ENCODE results near the gene RPS6KA1.

- no peak for TF ChIP-seq SMARCC2 (IDR thresholded peaks at IDR 0.05)
- no peak for TF ChIP-seq NFIB (CRISPR knock-in tag; IDR thresholded peaks at IDR 0.05; ENCODE audit: borderline replicate concordance)
- TF ChIP-seq CBX1 (IDR thresholded peaks at IDR 0.05; ENCODE audit: low read depth) = no peak
- TF ChIP-seq, protein P1, sequence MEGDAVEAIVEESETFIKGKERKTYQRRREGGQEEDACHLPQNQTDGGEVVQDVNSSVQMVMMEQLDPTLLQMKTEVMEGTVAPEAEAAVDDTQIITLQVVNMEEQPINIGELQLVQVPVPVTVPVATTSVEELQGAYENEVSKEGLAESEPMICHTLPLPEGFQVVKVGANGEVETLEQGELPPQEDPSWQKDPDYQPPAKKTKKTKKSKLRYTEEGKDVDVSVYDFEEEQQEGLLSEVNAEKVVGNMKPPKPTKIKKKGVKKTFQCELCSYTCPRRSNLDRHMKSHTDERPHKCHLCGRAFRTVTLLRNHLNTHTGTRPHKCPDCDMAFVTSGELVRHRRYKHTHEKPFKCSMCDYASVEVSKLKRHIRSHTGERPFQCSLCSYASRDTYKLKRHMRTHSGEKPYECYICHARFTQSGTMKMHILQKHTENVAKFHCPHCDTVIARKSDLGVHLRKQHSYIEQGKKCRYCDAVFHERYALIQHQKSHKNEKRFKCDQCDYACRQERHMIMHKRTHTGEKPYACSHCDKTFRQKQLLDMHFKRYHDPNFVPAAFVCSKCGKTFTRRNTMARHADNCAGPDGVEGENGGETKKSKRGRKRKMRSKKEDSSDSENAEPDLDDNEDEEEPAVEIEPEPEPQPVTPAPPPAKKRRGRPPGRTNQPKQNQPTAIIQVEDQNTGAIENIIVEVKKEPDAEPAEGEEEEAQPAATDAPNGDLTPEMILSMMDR (CRISPR knock-in tag; IDR thresholded peaks at IDR 0.05) = no peak
These were observed 32.7 kb upstream of the RPS6KA1 start for GRCh38 chr1:26496861-26497260.
